PFSK-1 (cell line): ENCODE measurements around the gene PROZ.

Source experiments
- FOXP2 ChIP-seq: optimal IDR thresholded peaks from 2 replicates; pipeline ENCODE3; 2011; ENCODE audit warnings: borderline replicate concordance, control low read depth, inconsistent platforms; ENCODE audit not compliant: insufficient read depth; ENCODE audit errors: extremely low read length, extremely low read depth
- POLR2AphosphoS5 ChIP-seq: IDR thresholded peaks from 2 replicates; pipeline ENCODE4 v1.6.1; 2012; ENCODE audit warnings: low read depth, mild to moderate bottlenecking, control low read depth, low read length, moderate library complexity
- SIN3A ChIP-seq: IDR thresholded peaks from 2 replicates; pipeline ENCODE4 v1.6.1; 2012; ENCODE audit warnings: mild to moderate bottlenecking, low read length, moderate library complexity, borderline replicate concordance; ENCODE audit not compliant: insufficient read depth
- TAF1 ChIP-seq: IDR thresholded peaks from 2 replicates; pipeline ENCODE4 v1.6.1; 2012; ENCODE audit warnings: low read length, control low read depth, borderline replicate concordance; ENCODE audit not compliant: insufficient read depth
- TF ChIP-seq, protein P1 (sequence below), 2 experiments: IDR thresholded peaks; 2 replicates each; pipeline versions ENCODE4 v1.6.1 to v1.8.0; 2011 to 2012; ENCODE audit warnings: low read depth in 2 of 2, low read length in 2 of 2, control low read depth in 1 of 2, inconsistent platforms in 1 of 2, mild to moderate bottlenecking in 1 of 2, moderate library complexity in 1 of 2; ENCODE audit not compliant: insufficient read depth in 1 of 2

PROZ gene

DNA sequence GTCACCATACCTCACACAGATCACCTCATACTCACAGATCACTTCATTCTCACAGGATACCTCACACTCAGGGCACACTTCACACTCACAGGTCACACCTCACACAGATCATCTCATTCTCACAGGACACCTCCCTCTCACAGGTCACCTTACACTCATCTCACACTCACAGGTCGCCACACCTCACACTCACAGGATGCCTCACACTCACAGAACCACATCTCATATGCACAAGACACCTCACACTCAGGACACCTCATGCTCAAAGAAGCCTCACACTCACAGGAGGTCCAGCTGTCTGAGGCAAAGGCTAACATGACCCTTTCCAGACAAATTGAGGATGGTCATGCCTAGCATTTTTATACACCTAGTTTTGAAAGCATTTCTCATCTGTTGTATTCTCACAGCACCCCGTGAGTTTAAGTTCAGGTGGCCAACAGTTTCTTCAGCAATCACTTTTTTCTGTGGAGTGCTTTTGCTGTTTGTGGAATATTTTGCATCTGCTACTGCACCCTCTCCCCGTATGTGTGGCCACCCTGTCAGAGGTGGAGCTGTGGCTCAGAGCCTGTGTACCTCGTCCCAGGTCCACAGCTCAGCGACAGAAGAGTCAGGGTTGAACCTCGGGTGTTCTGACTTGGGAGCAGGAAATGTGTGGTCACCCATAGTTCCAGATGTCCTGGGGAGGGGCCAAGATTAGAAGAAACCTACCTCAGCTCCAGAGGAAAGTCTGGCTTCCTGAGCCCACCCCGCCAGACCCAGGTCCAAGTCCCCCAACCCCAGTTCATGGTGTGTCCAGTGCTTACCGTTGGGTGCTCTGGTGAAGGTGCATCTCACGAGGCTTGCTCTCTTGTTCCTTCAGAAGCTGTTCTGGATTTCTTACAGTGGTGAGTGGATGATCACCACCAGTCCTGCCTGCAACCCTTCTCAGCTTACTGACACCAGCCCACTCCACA lies 45.3 kb upstream of the PROZ start:
- TF ChIP-seq, protein P1, sequence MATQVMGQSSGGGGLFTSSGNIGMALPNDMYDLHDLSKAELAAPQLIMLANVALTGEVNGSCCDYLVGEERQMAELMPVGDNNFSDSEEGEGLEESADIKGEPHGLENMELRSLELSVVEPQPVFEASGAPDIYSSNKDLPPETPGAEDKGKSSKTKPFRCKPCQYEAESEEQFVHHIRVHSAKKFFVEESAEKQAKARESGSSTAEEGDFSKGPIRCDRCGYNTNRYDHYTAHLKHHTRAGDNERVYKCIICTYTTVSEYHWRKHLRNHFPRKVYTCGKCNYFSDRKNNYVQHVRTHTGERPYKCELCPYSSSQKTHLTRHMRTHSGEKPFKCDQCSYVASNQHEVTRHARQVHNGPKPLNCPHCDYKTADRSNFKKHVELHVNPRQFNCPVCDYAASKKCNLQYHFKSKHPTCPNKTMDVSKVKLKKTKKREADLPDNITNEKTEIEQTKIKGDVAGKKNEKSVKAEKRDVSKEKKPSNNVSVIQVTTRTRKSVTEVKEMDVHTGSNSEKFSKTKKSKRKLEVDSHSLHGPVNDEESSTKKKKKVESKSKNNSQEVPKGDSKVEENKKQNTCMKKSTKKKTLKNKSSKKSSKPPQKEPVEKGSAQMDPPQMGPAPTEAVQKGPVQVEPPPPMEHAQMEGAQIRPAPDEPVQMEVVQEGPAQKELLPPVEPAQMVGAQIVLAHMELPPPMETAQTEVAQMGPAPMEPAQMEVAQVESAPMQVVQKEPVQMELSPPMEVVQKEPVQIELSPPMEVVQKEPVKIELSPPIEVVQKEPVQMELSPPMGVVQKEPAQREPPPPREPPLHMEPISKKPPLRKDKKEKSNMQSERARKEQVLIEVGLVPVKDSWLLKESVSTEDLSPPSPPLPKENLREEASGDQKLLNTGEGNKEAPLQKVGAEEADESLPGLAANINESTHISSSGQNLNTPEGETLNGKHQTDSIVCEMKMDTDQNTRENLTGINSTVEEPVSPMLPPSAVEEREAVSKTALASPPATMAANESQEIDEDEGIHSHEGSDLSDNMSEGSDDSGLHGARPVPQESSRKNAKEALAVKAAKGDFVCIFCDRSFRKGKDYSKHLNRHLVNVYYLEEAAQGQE (IDR thresholded peaks at IDR 0.05; ENCODE audit: insufficient read depth in 1 of 2, low read depth in 2 of 2, low read length in 2 of 2): no peak
- no peak for TF ChIP-seq POLR2AphosphoS5
- TF ChIP-seq TAF1: no peak
- no peak for TF ChIP-seq SIN3A
- no peak for TF ChIP-seq FOXP2

GRCh38 chr13:113113846-113114271 lies 44.6 kb upstream of the PROZ start:
- TF ChIP-seq POLR2AphosphoS5 (no peak), SIN3A (no peak), TAF1 (no peak), FOXP2 (no peak)
- TF ChIP-seq, protein P1 (IDR thresholded peaks at IDR 0.05; ENCODE audit: insufficient read depth in 1 of 2, low read depth in 2 of 2, low read length in 2 of 2): no peak

DNA sequence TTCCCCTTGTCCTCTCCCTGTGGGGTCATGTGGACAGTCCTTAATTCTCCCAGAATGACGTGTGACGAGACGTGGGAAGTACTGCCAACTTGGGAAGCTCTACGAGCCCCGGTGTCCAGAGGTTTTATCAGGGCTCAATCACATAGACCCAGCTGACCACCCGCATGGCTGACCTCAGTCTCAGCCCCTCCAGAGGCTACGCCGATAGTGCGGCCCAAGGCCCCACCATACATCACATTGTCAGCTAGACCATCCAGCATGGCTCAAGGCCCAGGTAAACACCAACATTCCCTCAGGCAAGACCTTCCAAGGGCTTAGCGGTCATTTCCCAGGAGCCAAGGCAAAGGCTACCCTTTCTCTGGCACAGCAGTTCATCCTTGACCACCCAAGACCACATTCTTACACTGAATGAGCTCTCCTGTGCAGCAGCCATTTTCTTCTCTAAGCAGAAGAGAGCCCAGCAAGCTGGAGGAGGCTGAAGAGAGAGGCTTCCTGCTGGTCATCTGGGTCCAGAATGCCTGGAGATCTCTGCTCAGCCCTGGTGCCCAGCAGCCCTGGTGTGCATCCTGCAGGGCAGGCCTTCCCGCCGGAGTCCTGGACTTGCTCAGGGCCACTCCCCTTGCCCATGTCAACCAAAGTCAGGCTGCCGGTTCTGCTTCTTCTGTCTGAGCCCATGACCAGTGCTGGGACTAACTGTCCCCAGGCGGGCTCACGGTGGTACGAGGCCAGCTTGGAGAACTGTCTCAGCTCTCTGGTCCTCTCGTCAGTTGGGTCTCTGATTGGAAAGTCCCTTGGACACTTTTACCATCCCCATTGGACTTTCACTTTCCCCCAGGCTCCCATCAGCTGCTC lies 43.7 kb upstream of the PROZ start:
- TF ChIP-seq SIN3A: no peak
- no peak for TF ChIP-seq FOXP2
- no peak for TF ChIP-seq POLR2AphosphoS5
- no peak for TF ChIP-seq TAF1
- TF ChIP-seq, protein P1 (IDR thresholded peaks at IDR 0.05; ENCODE audit: insufficient read depth in 1 of 2, low read depth in 2 of 2, low read length in 2 of 2): no peak

DNA sequence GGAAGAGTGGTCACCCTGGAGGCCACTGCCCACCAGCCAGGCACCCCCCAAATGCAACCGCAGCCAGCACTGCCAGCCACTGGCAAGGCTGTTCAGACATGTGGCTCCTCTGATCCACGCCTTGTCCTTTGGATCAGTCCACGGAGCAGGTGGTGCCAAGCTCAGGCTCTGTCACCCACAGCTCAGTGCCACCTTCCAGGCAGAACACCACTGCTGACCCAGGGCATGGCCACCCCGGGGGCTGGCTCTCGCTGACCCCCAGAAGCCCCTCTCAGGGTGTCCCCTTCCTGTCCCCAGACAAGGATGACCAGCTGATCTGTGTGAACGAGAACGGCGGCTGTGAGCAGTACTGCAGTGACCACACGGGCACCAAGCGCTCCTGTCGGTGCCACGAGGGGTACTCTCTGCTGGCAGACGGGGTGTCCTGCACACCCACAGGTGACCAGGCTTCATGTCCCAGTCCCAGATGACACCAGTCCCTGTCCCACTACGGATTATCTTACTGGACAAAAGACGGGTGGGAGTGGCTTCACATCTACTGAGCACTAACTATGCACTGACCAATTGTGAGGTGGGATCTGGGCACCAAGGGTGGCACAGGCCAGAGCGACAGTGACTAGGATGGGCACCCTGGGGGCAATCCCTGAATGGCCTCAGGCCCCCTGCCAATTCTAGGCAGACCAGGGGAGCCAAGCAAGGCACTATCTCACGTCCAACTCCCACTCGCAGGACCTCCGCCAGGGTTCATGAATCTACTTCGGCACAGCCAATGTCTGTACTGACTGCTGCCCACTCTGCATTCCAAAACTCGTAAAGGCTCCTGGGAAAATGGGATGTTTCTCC lies 42.9 kb upstream of the PROZ start:
- TF ChIP-seq TAF1 (no peak), FOXP2 (no peak)
